Embryonic facial prominence (tissue), 1 donor: Measurements from ENCODE around the gene LDLRAD3.
A peak's percentile ranks its signal among the peaks of the same experiment; 100 is the strongest.

ENCODE experiments used
- DNase-seq: peaks from one replicate; pipeline ENCODE4 v3.0.0-alpha.2; 2016; ENCODE audit errors: extremely low spot score

The LDLRAD3 gene

GRCh38 chr11:35927682-35928081 is 16.2 kb upstream of the LDLRAD3 start:
- DNase-seq = no peak

DNA sequence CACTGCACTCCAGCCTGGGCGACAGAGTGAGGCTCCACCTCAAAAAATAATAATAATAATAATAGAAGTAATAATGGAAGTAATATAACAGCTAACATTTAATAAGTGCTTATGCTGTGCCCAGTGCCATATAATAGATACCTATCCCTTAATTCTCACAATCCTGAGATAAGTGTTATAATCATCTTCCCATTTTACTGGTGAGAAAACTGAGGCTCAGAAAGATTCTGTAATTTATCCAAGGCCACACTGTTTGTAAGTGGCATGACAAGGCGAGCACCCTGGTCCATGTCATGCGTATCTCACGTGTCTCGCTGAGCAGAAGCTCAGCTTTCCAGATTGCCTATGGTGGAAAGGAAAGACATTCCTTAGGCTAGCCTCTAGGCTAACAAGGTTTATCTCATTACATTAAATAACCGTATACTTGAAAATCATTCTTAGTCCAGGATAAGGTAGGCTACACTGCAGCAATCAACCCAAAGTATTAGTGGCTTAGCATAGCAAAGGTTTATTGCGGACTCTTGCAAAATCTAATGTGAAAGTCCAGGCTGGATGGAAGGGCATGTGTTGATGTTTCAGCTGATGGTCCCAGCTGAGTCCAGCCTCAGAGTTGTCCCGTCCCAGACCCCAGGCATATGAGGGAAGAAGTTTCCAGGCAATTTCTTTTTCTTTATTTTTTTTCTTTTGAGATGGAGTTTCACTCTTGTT is 15.0 kb upstream of the LDLRAD3 start:
- no peak for DNase-seq

DNA sequence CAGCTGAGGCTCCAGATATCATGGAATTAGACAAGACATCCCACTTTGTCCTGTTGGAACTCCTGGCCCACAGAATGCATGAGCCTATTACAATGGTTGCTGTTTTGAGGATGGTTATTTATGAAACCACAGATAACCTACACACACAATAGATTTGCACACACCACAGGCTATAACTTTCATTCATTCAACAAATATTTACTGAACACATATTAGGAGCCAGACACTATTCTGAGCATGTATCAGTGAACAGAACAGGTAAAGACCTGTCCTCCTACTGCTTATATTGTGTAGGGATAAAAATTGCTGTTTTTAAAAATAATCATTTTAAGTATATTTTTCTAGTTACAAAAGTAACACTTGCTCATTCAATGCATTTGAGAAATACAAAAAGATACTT is 13.4 kb upstream of the LDLRAD3 start:
- DNase-seq = no peak

- DNase-seq = no peak
These were observed 11.7 kb upstream of the LDLRAD3 start for GRCh38 chr11:35932121-35932520.

DNA sequence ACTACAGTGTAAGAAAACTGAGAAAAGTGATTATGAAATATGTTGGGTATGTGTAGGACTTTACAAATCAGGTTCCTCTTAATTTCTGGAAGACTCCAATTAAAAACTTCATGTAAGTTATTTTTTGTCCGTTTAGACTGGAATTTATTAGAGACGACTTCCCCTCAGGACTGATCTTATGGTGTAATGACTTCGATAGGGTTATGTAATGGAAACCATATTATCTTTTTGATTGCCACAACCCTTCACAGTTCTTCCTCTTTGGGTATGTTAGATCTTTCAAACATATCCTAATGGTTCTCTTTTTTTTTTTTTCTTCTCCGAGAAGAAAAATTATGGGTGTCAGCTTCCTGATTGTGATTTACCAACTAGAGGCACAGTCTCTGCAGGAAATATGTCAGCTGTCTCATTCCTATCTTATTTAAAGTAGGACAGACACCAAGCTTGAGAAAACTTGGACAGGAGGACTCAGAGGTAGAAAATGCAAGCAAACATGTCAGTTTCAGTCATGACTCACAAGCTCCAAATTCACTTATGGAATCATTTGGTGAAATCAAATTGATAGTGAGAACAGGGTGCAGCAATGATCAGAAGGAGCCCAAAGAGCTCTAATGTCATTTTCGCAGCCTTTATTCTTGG is 11.1 kb upstream of the LDLRAD3 start:
- DNase-seq = no peak

DNA sequence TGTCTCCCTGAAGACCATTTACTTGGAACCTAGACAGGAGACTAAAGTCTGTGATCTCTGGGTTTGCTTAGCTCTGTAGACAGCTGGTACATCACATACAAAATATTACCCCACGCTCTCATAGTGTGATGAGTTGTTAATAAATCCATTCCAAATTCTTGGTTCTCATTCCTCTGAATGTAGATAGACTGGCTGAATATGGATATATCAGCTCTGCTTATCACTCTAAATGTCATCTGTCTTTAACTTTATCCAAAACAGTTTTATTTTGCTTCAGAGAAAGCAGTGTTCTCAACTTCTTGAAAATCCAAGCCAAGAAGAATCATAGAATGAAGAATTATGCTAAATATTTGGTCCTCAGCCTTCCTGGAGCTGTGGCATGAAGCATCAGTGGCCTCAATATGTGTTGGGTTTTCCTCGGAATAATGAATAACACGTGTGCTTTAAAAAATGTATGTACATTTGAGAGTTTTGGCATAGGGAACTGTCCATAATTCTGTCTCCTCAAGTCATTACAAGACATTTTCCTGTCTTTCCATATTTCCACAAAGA is 10.5 kb upstream of the LDLRAD3 start:
- peak; percentile 29 for DNase-seq

DNA sequence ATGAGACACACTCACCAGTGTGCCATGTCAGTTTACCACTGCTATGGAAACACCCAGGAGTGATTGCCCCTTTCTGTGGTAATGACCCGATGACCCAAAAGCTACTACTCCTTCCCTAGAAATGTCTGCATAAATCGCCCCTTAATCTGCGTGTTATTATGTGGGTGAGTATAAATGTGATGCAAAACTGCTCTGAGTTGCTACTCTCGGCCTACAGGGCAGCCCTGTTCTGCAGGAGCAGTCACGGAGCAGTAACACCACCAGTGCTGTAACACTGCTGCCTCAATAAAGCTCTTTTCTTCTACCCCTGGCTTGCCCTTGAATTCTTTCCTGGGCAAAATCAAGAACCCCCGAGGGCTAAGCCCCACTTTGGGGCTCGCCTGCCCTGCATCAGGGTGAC is 9.6 kb upstream of the LDLRAD3 start:
- DNase-seq = no peak

GRCh38 chr11:35934981-35935380 is 8.9 kb upstream of the LDLRAD3 start:
- no peak for DNase-seq

- DNase-seq = no peak
These were observed 8.5 kb upstream of the LDLRAD3 start for GRCh38 chr11:35935390-35935789.

GRCh38 chr11:35937111-35937510 is 6.8 kb upstream of the LDLRAD3 start:
- DNase-seq = no peak

DNA sequence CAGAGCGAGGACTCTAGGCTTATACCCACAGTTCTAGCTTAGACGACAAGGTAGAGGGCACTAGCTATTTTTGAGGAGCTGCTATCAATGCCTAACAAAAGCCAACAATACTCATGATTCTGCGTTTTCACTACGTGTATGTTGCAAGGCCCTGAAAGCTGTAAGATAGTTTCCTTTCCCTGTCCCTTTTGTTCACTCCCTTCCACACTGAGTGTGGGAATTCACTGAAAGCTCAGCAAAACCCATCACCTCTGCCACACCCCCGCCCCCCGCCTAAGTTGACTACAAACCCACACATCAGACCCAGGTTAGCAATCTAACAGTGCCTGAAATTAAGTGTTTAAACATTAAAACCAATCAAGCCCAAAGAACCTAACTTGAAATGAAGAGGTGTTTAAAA is 6.2 kb upstream of the LDLRAD3 start:
- no peak for DNase-seq

DNA sequence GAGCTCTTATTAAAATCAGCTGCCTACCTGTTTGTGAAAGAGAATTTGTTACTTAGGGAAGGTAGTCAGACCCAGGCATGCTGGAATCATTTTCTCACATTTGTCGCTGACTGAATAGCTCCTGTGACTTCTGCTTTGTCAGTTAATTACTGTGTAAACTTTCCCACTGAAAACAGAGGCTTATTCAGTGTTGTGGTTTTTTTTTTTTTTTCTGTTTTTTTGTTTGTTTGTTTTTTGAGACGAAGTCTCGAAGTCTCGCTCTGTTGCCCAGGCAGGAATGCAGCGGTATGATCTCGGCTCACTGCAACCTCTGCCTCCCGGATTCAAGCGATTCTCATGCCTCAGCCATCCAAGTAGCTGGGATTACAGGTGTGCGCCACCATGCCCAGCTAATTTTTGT is 5.6 kb upstream of the LDLRAD3 start:
- no peak for DNase-seq

DNA sequence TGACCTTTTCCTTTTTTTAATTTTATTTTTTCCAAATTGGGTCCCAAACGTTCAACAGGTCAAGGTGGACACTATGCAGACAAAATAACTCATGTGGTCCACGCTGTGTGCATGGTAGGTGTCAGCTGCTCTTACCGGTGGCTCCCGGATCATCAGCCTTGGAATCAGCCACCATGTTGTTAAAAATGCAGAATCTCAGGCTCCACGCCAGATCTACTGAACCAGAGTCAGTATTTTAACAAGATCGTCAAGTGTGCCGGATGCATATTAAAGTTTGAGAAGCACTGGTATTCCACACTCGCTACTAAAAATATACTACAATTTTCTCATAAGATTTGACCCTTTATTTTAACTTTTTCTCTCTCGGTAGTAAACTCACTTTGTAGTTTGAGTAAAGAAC is 553 bp upstream of the LDLRAD3 start:
- no peak for DNase-seq

DNA sequence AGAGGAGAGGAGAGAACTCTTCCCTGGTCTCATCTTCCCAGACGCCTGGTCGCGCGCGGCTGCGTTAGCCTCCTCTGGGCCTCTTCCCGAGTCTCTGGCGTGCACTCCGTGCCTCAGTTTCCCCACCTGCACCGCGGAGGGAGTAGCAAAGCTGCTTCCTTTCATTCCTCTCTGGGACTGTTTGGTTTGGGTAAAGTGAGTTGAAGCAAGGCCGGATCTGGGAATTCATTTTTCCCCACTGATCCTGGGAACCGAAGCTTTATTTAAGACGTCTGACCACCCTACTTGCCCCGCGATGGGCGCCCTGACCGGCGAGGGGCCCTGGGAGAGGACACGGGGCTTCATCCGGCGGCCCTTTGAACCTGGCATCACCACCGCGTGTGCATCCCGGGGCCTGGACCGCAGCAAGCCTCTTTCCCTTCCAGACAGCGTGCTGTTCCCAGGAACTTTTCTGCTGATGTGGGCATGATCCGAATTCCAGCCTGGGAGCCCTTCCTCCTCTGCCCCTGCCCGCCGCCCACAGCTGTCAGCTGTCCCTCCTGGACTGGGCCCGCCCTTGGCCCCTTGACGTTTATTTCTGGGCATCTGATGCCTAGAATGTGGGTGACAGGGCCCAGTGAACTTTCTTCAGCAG is 758 bp downstream of the LDLRAD3 start:
- no peak for DNase-seq

DNA sequence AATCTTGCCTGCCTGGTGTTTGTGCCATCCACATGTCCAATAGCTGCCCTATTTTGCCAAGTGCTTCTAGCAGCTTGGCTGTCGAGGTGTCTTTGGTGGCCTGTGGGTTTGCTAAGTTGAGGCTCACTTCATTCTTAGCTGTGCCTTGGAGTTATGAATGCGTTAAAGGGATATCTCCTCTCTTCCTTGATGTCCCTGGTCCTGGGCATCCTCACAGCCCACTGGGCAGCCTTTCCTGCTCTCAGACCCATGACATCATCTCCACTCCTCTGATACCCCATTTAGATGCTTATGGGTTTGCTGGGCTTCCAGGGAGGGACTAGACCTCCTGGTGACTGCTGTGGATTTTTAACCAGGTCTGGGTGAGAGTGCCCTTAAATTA is 1.3 kb downstream of the LDLRAD3 start:
- DNase-seq = no peak

DNA sequence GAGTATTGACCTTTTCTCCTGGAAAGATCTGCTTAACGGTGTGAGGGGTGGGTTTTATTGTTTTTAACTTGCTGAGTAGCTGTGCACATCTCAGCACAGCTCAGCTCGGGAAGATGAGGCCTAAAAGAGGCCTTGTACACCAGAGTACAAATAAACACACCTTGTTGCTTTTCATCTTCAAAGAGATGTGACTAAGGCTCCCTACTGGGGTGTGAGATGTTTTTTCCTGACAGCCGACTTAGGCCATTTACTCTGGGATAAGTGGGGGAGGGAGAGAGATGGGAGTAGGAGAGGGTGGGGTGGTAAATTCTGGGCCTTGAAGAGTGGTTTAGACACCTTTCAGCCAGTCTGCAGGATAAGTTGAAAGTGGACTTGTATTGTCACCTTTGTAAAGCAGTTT is 2.9 kb downstream of the LDLRAD3 start:
- DNase-seq = no peak

DNA sequence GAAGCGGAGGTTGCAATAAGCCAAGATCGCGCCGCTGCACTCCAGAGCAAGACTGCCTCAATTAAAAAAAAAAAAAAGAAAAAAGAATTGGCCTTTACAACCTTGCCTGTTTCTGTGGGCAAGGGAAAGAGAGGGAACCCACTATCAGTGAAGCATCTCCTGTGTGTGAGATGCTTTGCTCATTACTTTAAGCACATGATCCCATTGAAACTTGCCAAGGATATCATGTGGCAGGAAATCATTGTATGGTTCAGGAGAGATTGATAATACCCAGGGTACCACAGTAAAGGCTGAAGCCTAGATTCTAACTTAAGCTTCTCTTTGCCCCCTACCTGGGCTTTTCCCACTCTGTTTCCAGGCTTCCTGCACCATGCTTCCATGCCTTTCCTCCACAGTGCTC is 3.6 kb downstream of the LDLRAD3 start:
- DNase-seq = no peak

GRCh38 chr11:35949242-35949641 is 5.4 kb downstream of the LDLRAD3 start:
- DNase-seq = no peak

- DNase-seq = no peak
These were observed 6.2 kb downstream of the LDLRAD3 start for GRCh38 chr11:35950082-35950481.

- no peak for DNase-seq
These were observed 7.8 kb downstream of the LDLRAD3 start for GRCh38 chr11:35951680-35952079.

GRCh38 chr11:35953081-35953760 is 9.4 kb downstream of the LDLRAD3 start:
- DNase-seq = no peak

DNA sequence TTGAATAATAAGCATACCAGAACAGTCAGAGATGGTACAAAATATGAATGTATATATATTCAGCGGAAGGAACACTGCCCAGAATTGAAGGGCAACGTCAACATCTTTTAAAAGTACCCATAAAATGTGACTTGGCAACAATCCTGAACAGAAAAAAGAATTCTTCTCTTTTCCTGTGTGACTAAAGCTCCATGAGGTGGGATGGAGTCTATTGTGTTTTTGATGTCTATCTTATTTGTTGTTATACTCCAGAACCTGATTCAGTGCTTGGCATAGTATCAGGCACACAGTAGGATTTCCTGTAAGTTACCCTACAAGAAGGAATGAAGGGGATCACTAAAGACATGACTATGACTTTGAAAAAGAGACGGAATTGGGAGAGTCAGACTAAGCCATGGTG is 10.3 kb downstream of the LDLRAD3 start:
- no peak for DNase-seq
